Measurements from ENCODE around the gene CFAP46. TPM values are rescaled to one million over a fixed set of nuclear protein-coding genes. Genes with fewer than 3 reads are reported as not detected.
"Not testable (repeated sequence)": the region's sequence is repeated elsewhere in the genome, so short reads cannot be mapped to it uniquely, and the experiment has no call there.

Gene CFAP46
- total and polyA plus RNA-seq, 2 experiments from 2014 or later = 2.2 to 2.4 TPM

DNA sequence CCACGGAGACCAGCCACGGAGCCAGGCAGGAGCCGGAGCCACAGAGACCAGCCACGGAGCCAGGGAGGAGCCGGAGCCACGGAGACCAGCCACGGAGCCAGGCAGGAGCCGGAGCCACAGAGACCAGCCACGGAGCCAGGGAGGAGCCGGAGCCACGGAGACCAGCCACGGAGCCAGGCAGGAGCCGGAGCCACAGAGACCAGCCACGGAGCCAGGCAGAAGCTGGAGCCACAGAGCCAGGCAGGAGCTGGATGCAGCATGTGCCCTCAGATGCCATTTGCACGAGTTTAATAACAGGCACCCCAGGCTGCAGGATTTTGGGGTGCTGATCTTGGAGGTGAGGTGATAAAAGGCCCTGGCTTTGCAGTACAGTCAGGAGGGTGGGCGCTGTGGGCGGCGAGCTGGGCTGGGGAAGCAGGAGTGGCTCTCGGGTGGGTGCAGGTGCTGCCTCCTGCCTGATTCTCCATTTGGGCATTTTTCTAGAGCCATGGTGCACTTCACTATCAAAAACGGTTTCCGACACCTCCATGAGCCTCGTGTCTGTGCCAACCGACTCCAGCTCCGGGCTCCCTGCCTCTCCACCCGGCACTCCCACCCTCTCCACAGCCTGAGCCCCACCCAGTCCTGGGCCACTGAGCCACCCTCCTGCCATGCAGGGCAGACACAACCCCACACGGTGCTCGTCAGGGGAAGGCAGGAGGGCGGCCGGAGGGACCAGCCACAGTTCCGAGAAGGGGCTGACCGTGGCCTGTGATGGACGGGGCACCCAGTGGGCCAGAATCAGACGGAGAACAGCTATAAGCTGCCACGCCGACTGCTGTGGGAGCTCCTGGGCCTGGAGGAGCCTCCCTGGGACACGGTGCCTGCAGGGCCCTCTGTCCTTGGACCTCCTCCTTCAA is 115.6 kb downstream of the CFAP46 start:
- no peak overlapping the region for H3K4me3 ChIP-seq
- H2AFZ ChIP-seq = no peak overlapping the region
- DNase-seq (ENCODE audit: low spot score) = no peak
- no peaks in the 10 kb centered on the region for H3K4me1 ChIP-seq (ENCODE audit: insufficient read depth)
- no peak overlapping the region for H3K27ac ChIP-seq
- no peaks in the 10 kb centered on the region for H4K20me1 ChIP-seq (ENCODE audit: insufficient read depth, poor library complexity, severe bottlenecking)
- no peaks in the 10 kb centered on the region for H3K9me2 ChIP-seq (replicated peaks; ENCODE audit: insufficient read depth)
- H3K9me3 ChIP-seq (ENCODE audit: low read depth) = no peaks in the 10 kb centered on the region
- 93% methylated on average over 22 of the region's 36 CpGs for WGBS (ENCODE audit: low lambda C conversion rate, missing lambda C conversion rate)
- no peak for TF ChIP-seq EZH2phosphoT487 (IDR thresholded peaks at IDR 0.05; ENCODE audit: low read depth, severe bottlenecking, unreplicated experiment)
- TF ChIP-seq, protein P1, sequence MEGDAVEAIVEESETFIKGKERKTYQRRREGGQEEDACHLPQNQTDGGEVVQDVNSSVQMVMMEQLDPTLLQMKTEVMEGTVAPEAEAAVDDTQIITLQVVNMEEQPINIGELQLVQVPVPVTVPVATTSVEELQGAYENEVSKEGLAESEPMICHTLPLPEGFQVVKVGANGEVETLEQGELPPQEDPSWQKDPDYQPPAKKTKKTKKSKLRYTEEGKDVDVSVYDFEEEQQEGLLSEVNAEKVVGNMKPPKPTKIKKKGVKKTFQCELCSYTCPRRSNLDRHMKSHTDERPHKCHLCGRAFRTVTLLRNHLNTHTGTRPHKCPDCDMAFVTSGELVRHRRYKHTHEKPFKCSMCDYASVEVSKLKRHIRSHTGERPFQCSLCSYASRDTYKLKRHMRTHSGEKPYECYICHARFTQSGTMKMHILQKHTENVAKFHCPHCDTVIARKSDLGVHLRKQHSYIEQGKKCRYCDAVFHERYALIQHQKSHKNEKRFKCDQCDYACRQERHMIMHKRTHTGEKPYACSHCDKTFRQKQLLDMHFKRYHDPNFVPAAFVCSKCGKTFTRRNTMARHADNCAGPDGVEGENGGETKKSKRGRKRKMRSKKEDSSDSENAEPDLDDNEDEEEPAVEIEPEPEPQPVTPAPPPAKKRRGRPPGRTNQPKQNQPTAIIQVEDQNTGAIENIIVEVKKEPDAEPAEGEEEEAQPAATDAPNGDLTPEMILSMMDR (IDR thresholded peaks at IDR 0.05; ENCODE audit: poor library complexity) = no peak
- TF ChIP-seq EZH2 (IDR thresholded peaks at IDR 0.05; ENCODE audit: borderline replicate concordance) = no peak
- H3K79me2 ChIP-seq = no peaks in the 10 kb centered on the region
- H3K4me2 ChIP-seq = no peak overlapping the region
- H3K36me3 ChIP-seq (replicated peaks; ENCODE audit: insufficient read depth, low read depth) = no peaks in the 10 kb centered on the region
- peaks cover 12% of the 10 kb centered on the region for H3K27me3 ChIP-seq

DNA sequence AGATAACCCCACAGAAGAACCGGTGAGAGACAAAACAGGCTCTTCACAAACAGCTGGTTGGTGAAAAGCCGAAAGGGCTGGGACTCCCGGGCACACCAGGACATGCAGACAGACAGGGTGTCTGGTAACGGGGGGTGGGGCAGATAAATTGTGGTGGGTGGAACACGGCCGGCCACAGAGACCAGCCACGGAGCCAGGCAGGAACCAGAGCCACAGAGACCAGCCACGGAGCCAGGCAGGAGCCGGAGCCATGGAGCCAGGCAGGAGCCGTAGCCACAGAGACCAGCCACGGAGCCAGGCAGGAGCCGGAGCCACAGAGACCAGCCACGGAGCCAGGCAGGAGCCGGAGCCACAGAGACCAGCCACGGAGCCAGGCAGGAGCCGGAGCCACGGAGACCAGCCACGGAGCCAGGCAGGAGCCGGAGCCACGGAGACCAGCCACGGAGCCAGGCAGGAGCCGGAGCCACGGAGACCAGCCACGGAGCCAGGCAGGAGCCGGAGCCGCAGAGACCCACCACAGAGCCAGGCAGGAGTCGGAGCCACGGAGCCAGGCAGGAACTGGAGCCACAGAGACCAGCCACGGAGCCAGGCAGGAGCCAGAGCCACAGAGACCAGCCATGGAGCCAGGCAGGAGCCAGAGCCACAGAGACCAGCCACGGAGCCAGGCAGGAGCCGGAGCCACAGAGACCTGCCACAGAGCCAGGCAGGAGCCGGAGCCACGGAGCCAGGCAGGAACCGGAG is 116.4 kb downstream of the CFAP46 start:
- not testable (repeated sequence) for H4K20me1 ChIP-seq (ENCODE audit: insufficient read depth, poor library complexity, severe bottlenecking); H3K79me2 ChIP-seq; H3K4me1 ChIP-seq (ENCODE audit: insufficient read depth); H2AFZ ChIP-seq; H3K9me2 ChIP-seq (replicated peaks; ENCODE audit: insufficient read depth); DNase-seq (ENCODE audit: low spot score); H3K4me2 ChIP-seq; H3K9me3 ChIP-seq (ENCODE audit: low read depth); H3K27ac ChIP-seq; H3K36me3 ChIP-seq (replicated peaks; ENCODE audit: insufficient read depth, low read depth); H3K4me3 ChIP-seq; H3K27me3 ChIP-seq
- 89% methylated on average over 28 of the region's 34 CpGs for WGBS (ENCODE audit: low lambda C conversion rate, missing lambda C conversion rate)

DNA sequence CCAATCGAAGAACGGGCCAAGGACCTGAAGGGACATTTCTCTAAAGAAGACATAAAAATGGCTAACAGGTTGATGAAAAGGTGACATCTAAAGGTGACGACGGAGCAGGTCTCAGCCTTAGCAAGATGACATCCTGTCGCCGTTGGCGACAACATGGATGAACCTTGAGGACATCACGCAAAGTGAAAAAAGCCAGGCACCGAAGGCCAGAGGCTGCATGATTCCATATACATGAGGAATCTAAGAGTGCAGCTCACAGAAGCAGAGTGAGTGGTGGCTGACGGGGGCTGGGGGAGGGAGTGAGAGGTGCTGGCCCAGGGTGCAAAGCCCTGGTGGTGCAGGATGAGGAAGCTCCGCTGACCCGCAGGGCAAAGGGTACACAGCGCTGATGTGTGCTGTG is 122.3 kb downstream of the CFAP46 start:
- H4K20me1 ChIP-seq (ENCODE audit: insufficient read depth, poor library complexity, severe bottlenecking) = no peaks in the 10 kb centered on the region
- no peaks in the 10 kb centered on the region for H3K36me3 ChIP-seq (replicated peaks; ENCODE audit: insufficient read depth, low read depth)
- H3K9me3 ChIP-seq (ENCODE audit: low read depth) = no peaks in the 10 kb centered on the region
- no peak overlapping the region for H2AFZ ChIP-seq
- no peak overlapping the region for H3K4me2 ChIP-seq
- no peak for DNase-seq (ENCODE audit: low spot score)
- H3K27ac ChIP-seq = no peak overlapping the region
- H3K27me3 ChIP-seq = no peaks in the 10 kb centered on the region
- no peak overlapping the region for H3K4me3 ChIP-seq
- TF ChIP-seq, protein P1 (IDR thresholded peaks at IDR 0.05; ENCODE audit: poor library complexity) = no peak
- TF ChIP-seq EZH2phosphoT487 (IDR thresholded peaks at IDR 0.05; ENCODE audit: low read depth, severe bottlenecking, unreplicated experiment) (no peak), EZH2 (IDR thresholded peaks at IDR 0.05; ENCODE audit: borderline replicate concordance) (no peak)
- 94% methylated on average over 13 of the region's 13 CpGs for WGBS (ENCODE audit: low lambda C conversion rate, missing lambda C conversion rate)
- H3K79me2 ChIP-seq = no peaks in the 10 kb centered on the region
- H3K9me2 ChIP-seq (replicated peaks; ENCODE audit: insufficient read depth) = no peaks in the 10 kb centered on the region
- no peaks in the 10 kb centered on the region for H3K4me1 ChIP-seq (ENCODE audit: insufficient read depth)

DNA sequence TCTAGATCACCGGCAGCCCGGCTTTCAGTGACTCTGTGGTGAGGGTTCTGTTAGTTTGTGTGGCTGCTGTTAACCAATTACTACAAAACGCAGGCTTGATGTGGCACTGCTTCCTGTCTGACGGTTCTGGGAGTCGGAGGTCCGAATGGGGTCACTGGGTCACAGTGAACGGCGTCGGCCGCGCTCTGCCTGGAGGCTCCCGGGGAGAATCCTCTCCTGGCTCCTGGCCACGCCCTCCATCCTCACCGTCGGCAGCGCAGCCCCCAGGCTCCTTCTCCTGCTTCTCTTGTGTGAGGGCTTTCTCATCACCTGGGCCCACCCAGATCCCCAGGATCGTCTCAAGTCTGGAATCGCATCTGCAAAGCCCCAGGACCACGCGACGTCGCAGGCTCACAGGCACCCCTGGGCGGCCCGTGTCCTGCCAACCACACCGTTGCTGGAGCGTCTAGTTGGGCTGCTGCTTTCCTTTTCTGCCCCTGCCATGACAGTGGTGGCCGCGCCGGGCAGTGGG is 124.6 kb downstream of the CFAP46 start:
- no peaks in the 10 kb centered on the region for H4K20me1 ChIP-seq (ENCODE audit: insufficient read depth, poor library complexity, severe bottlenecking)
- no peaks in the 10 kb centered on the region for H3K27me3 ChIP-seq
- H3K27ac ChIP-seq = no peak overlapping the region

More for the DNA sequence above, 124.6 kb downstream of the CFAP46 start:
- H2AFZ ChIP-seq = no peak overlapping the region
- H3K4me2 ChIP-seq = no peak overlapping the region
- DNase-seq (ENCODE audit: low spot score) = no peak
- no peak overlapping the region for H3K4me3 ChIP-seq
- TF ChIP-seq EZH2phosphoT487 (IDR thresholded peaks at IDR 0.05; ENCODE audit: low read depth, severe bottlenecking, unreplicated experiment) = no peak
- H3K4me1 ChIP-seq (ENCODE audit: insufficient read depth) = no peaks in the 10 kb centered on the region
- 92% methylated on average over 26 of the region's 29 CpGs for WGBS (ENCODE audit: low lambda C conversion rate, missing lambda C conversion rate)
- H3K36me3 ChIP-seq (replicated peaks; ENCODE audit: insufficient read depth, low read depth) = no peaks in the 10 kb centered on the region
- H3K79me2 ChIP-seq = no peaks in the 10 kb centered on the region
- no peaks in the 10 kb centered on the region for H3K9me2 ChIP-seq (replicated peaks; ENCODE audit: insufficient read depth)
- H3K9me3 ChIP-seq (ENCODE audit: low read depth) = no peaks in the 10 kb centered on the region

All from hepatocyte (in vitro differentiated cells).